Measurements from ENCODE around the gene CCND3. TPM values are rescaled to one million over a fixed set of nuclear protein-coding genes. Genes with fewer than 3 reads are reported as not detected.

Gene CCND3
- polyA plus RNA-seq, 2 of the 4 experiments (the other 2 are of a cell fraction) = 112 to 228 TPM

DNA sequence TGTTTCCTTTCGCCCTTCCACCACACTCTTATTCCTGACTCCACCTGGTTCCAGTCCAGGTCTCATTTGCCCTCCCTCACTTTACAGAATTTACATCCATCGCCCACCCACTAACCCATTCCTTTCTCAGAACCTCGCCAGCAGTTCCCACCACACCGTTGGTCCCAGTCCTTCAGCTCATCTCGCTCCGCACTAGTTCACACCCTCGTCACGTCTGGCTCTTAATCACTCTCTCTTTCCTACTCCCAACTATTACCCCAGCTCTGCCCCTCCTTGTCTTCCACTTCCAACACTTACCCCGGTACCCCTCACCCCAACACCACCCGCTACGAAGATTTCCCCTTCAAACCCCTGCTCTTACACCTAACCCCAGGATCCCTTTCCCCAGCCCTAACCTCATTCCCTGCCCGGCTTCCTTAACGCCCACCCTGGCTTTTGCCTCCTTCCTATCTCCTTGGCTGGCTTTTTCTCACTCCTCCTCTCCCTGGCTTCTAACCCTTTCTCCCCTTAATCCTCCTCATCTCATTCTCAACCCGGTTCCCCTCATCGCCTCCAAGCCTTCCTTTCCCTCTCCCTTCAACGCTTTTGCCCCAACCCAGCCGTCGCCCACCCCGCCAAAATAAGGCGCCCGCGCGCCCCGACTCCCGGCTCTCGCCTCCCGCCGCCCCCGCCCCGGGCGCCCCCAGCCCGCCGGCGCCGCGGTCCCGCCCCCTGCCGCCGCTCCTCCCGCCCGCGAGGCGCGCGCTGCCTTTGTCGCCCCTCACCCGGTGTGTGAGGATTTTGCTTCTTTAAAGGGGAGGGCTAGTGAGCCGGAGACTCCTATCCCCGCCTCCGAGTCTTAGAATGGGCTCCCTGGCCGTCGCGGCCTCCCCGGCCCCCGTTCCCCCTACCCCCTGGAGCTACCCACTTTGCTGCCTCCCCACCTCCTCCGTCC lies 47.0 kb downstream of the CCND3 start:
- POLR2A ChIA-PET = interaction anchor here (0.6 to 2.3 kb wide), 2 partner anchors 26 to 296 kb away, joined by 5 to 12 read pairs; partner anchors contain the start of genes BYSL and MED20
- CTCF ChIA-PET = interaction anchor here (1.7 to 2.3 kb wide), 5 partner anchors 22 to 48 kb away, joined by 4 to 6 read pairs (median 5); partner anchors contain the start of genes BYSL and MED20
- DNase-seq (ENCODE audit: low read depth in 1 of 2, low spot score in 1 of 2) (no peak), FAIRE-seq (no peak), ATAC-seq (peak; percentile 69; a peak in 5 of 6 replicates)
- peak overlapping the region; percentile 70 to 91 for H3K27ac ChIP-seq
- 25% methylated on average over 22 of the region's 56 CpGs for WGBS (ENCODE audit: missing lambda C conversion rate)
- H3K4me1 ChIP-seq = peaks cover 24% of the 10 kb centered on the region
- peak overlapping the region; percentile 95 for H3K4me2 ChIP-seq
- no peaks in the 10 kb centered on the region for H3K9me3 ChIP-seq
- H3K4me3 ChIP-seq = peak overlapping the region; percentile 78
- TF ChIP-seq, protein P1, sequence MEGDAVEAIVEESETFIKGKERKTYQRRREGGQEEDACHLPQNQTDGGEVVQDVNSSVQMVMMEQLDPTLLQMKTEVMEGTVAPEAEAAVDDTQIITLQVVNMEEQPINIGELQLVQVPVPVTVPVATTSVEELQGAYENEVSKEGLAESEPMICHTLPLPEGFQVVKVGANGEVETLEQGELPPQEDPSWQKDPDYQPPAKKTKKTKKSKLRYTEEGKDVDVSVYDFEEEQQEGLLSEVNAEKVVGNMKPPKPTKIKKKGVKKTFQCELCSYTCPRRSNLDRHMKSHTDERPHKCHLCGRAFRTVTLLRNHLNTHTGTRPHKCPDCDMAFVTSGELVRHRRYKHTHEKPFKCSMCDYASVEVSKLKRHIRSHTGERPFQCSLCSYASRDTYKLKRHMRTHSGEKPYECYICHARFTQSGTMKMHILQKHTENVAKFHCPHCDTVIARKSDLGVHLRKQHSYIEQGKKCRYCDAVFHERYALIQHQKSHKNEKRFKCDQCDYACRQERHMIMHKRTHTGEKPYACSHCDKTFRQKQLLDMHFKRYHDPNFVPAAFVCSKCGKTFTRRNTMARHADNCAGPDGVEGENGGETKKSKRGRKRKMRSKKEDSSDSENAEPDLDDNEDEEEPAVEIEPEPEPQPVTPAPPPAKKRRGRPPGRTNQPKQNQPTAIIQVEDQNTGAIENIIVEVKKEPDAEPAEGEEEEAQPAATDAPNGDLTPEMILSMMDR (IDR thresholded peaks at IDR 0.05) = no peak
- TF ChIP-seq, protein P2, sequence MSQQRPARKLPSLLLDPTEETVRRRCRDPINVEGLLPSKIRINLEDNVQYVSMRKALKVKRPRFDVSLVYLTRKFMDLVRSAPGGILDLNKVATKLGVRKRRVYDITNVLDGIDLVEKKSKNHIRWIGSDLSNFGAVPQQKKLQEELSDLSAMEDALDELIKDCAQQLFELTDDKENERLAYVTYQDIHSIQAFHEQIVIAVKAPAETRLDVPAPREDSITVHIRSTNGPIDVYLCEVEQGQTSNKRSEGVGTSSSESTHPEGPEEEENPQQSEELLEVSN (IDR thresholded peaks at IDR 0.05; ENCODE audit: borderline replicate concordance, low read depth) = no peak
- TF ChIP-seq ZSCAN20 (CRISPR knock-in tag; IDR thresholded peaks at IDR 0.05) = no peak
- TF ChIP-seq CHD4 (IDR thresholded peaks at IDR 0.05; ENCODE audit: borderline replicate concordance) = no peak
- TF ChIP-seq, protein P3, sequence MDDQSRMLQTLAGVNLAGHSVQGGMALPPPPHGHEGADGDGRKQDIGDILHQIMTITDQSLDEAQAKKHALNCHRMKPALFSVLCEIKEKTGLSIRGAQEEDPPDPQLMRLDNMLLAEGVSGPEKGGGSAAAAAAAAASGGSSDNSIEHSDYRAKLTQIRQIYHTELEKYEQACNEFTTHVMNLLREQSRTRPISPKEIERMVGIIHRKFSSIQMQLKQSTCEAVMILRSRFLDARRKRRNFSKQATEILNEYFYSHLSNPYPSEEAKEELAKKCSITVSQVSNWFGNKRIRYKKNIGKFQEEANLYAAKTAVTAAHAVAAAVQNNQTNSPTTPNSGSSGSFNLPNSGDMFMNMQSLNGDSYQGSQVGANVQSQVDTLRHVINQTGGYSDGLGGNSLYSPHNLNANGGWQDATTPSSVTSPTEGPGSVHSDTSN (IDR thresholded peaks at IDR 0.05) = no peak
- no peak for TF ChIP-seq EP300 (IDR thresholded peaks at IDR 0.05)
- TF ChIP-seq CHD2 (IDR thresholded peaks at IDR 0.05; ENCODE audit: low read length, partially characterized antibody) = no peak
- TF ChIP-seq NFE2L2 (conservative IDR thresholded peaks at IDR 0.05; ENCODE audit: low read length) = no peak
- TF ChIP-seq, protein P4, sequence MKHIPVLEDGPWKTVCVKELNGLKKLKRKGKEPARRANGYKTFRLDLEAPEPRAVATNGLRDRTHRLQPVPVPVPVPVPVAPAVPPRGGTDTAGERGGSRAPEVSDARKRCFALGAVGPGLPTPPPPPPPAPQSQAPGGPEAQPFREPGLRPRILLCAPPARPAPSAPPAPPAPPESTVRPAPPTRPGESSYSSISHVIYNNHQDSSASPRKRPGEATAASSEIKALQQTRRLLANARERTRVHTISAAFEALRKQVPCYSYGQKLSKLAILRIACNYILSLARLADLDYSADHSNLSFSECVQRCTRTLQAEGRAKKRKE (CRISPR knock-in tag; IDR thresholded peaks at IDR 0.05; ENCODE audit: low read depth) = no peak
- no peak for TF ChIP-seq RARB (CRISPR knock-in tag; IDR thresholded peaks at IDR 0.05)
- TF ChIP-seq, protein P5, sequence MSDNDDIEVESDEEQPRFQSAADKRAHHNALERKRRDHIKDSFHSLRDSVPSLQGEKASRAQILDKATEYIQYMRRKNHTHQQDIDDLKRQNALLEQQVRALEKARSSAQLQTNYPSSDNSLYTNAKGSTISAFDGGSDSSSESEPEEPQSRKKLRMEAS (IDR thresholded peaks at IDR 0.05) = no peak
- no peak for TF ChIP-seq POLR2A (IDR thresholded peaks at IDR 0.05; ENCODE audit: low read length)

DNA sequence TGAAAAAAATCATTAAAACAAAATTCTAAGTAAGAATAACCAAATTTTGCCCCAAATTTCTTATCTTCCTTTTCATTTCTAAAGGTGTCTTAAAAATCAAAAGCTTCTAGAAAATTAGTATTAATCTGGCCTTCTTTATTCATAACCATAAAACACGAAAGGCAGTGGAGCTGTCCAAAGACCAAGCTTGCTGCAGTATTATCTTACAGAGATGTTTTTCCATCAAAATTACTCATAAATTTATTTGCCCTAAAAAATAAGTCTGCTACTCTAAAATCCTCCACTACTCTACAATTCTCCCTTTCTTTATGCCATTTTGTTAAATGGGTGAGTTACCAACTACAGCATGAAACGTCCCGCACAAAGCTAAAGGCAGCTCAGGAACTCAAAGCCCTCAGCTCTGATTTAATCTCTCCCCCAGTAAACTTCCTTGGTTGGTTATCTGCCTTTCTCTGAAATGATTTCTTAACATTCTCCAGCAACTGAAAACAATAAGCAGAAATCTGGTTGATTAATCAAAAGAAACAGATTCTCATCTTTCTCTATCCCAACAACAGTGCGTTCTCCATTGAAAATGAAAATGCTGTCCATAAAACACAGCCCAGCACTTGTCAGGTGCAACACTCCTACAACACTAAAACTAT lies 48.6 kb downstream of the CCND3 start:
- DNase-seq (ENCODE audit: low read depth in 1 of 2, low spot score in 1 of 2) = no peak
- ATAC-seq = no peak
- H3K4me3 ChIP-seq = no peak overlapping the region
- POLR2A ChIA-PET = no interaction called here
- 85% methylated on average over 4 of the region's 4 CpGs for WGBS (ENCODE audit: missing lambda C conversion rate)
- FAIRE-seq = no peak
- CTCF ChIA-PET = interaction anchor here (0.7 to 3.1 kb wide), 3 partner anchors 28 to 106 kb away, joined by 3 to 9 read pairs (median 4); partner anchors contain the start of genes BYSL, MED20 and TOMM6
- no peaks in the 10 kb centered on the region for H3K9me3 ChIP-seq
- TF ChIP-seq TFCP2L1 (CRISPR knock-in tag; IDR thresholded peaks at IDR 0.05) = no peak
- no peak for TF ChIP-seq CEBPB (IDR thresholded peaks at IDR 0.05)
- TF ChIP-seq ZNF302 (CRISPR knock-in tag; IDR thresholded peaks at IDR 0.05) = no peak
- TF ChIP-seq EHF (CRISPR knock-in tag; IDR thresholded peaks at IDR 0.05) = no peak
- H3K4me1 ChIP-seq = peaks cover 24% of the 10 kb centered on the region
- H3K4me2 ChIP-seq = peak overlapping the region; percentile 95; the same call in 1 of the 3 replicates
- no peak overlapping the region for H3K27ac ChIP-seq

Measured in A549 (cell line).